K562 (cell line): ENCODE data around the gene MLLT6. TPM values are rescaled to one million over a fixed set of nuclear protein-coding genes. Genes with fewer than 3 reads are reported as not detected.
A peak's percentile ranks its signal among the peaks of the same experiment; 100 is the strongest.

Experiments used
- DLX4 ChIP-seq: fragments of 250-450 bp; sonication (Bioruptor Pico); IDR thresholded peaks from 2 replicates; pipeline ENCODE4 v1.6.1; 2021; ENCODE audit warnings: mild to moderate bottlenecking
- HDAC3 ChIP-seq: fragments of 450-650 bp; IDR thresholded peaks from 2 replicates; pipeline ENCODE4 v1.6.1; 2018; ENCODE audit warnings: borderline replicate concordance, mild to moderate bottlenecking, moderate library complexity; ENCODE audit not compliant: partially characterized antibody
- HDAC6 ChIP-seq: IDR thresholded peaks from 2 replicates; pipeline ENCODE4 v1.6.1; 2012; ENCODE audit warnings: low read depth, mild to moderate bottlenecking, control low read depth, inconsistent platforms, low read length, moderate library complexity
- KLF6 ChIP-seq: fragments of 250-450 bp; sonication (Bioruptor Pico); IDR thresholded peaks from 2 replicates; pipeline ENCODE4 v1.4.0; 2020; ENCODE audit warnings: mild to moderate bottlenecking, moderate library complexity, borderline replicate concordance
- NEUROD1 ChIP-seq: fragments of 150-350 bp; IDR thresholded peaks from 2 replicates; pipeline ENCODE4 v1.6.1; 2014; ENCODE audit warnings: borderline replicate concordance, low read length, low read depth; ENCODE audit not compliant: partially characterized antibody
- NR2C1 ChIP-seq, 2 experiments: fragments of 450-650 bp; IDR thresholded peaks; 2 replicates each; pipeline ENCODE4 v1.6.1; 2017; ENCODE audit warnings: mild to moderate bottlenecking in 2 of 2, antibody characterized with exemption in 1 of 2, inconsistent platforms in 1 of 2, missing compliant biosample characterization in 1 of 2, missing genetic modification characterization in 1 of 2
- PKNOX1 ChIP-seq: fragments of 450-650 bp; IDR thresholded peaks from 2 replicates; pipeline ENCODE4 v1.6.1; 2016
- POLR2AphosphoS2 ChIP-seq: IDR thresholded peaks from 2 replicates; pipeline ENCODE4 v1.6.1; 2012; ENCODE audit warnings: low read length, improper control_type of control experiment
- RCOR1 ChIP-seq, 2 experiments: IDR thresholded peaks; 2 replicates each; pipeline ENCODE4 v1.6.1; 2012; ENCODE audit warnings: low read depth in 2 of 2, low read length in 2 of 2, borderline replicate concordance in 1 of 2, improper control_type of control experiment in 1 of 2
- SMAD3 ChIP-seq: fragments of 450-650 bp; formaldehyde crosslinking; conservative IDR thresholded peaks from 2 replicates; pipeline ENCODE4 v1.4.0; 2020; ENCODE audit warnings: mild to moderate bottlenecking
- SMC3 ChIP-seq: conservative IDR thresholded peaks from 2 replicates; pipeline ENCODE4 v1.6.1; 2011; ENCODE audit warnings: low read depth, low read length, improper control_type of control experiment; ENCODE audit not compliant: insufficient read depth
- STAG1 ChIP-seq: sonication (generic); formaldehyde crosslinking; IDR thresholded peaks from 2 replicates; pipeline ENCODE4 v1.5.0; 2020; ENCODE audit warnings: missing genetic modification reagents, borderline replicate concordance
- TAL1 ChIP-seq: fragments of 450-650 bp; IDR thresholded peaks from 2 replicates; pipeline ENCODE4 v1.6.1; 2016; ENCODE audit warnings: mild to moderate bottlenecking
- TEAD1 ChIP-seq, 2 experiments: fragments of 450-650 bp in 1 of 2; sonication (generic) in 1 of 2; formaldehyde crosslinking; IDR thresholded peaks; 2 replicates each; pipeline versions ENCODE4 v1.4.0 to v1.8.0; 2020 to 2022; ENCODE audit warnings: mild to moderate bottlenecking in 2 of 2, missing genetic modification reagents in 1 of 2
- ZNF511 ChIP-seq: sonication (generic); formaldehyde crosslinking; IDR thresholded peaks from 2 replicates; pipeline ENCODE4 v1.8.0; 2022; ENCODE audit warnings: mild to moderate bottlenecking, missing genetic modification reagents
- polyA plus RNA-seq, 8 experiments: library from polyadenylated mRNA; depleted of rRNA in 4 of 8; stranded (reverse) in 5 of 8; unstranded in 3 of 8; fragments of >200 nt; fragmentation: Nextera tagmentation in 2 of 8; fragmentation: Illumina TruSeq in 1 of 8; extraction: Ambion mirVana in 2 of 8; extraction: Trizol in 1 of 8; gene quantifications; 2 replicates each; pipeline versions ENCODE4 v1.2.1 to v1.2.3, GENCODE V29; 2011 to 2014; ENCODE audit warnings: inconsistent platforms in 1 of 8, missing spikeins in 1 of 8
- total RNA-seq, 7 experiments: library from RNA; depleted of rRNA in 6 of 7; stranded (reverse); fragments of >200 nt in 6 of 7; fragmentation: Illumina TruSeq in 2 of 7; extraction: Trizol in 2 of 7; gene quantifications; 2 replicates each; pipeline versions ENCODE4 v1.2.1 to v1.2.3, GENCODE V29; 2011 to 2021; ENCODE audit warnings: low replicate concordance in 1 of 7
- TF ChIP-seq, protein P1 (sequence below), 2 experiments: IDR thresholded peaks; 2 replicates each; pipeline ENCODE4 v1.6.1; 2011; ENCODE audit warnings: borderline replicate concordance in 1 of 2, control low read depth in 1 of 2, low read depth in 1 of 2, low read length in 1 of 2, mild to moderate bottlenecking in 1 of 2, mixed read lengths in 1 of 2, moderate library complexity in 1 of 2; ENCODE audit not compliant: insufficient read depth in 1 of 2, insufficient read length in 1 of 2, poor library complexity in 1 of 2, severe bottlenecking in 1 of 2; ENCODE audit errors: extremely low read depth in 1 of 2
- TF ChIP-seq, protein P2 (sequence below), 3 experiments: IDR thresholded peaks in 2 of 3; conservative IDR thresholded peaks in 1 of 3; 2 replicates each; pipeline ENCODE4 v1.5.1; 2011 to 2012; ENCODE audit warnings: low read length in 3 of 3, mild to moderate bottlenecking in 3 of 3, control low read depth in 2 of 3, improper control_type of control experiment in 1 of 3, inconsistent platforms in 1 of 3, low read depth in 1 of 3, mixed read lengths in 1 of 3, moderate library complexity in 1 of 3; ENCODE audit not compliant: insufficient read depth in 2 of 3
- TF ChIP-seq, protein P3 (sequence below), 3 experiments: fragments of 200-800 bp in 1 of 3; fragments of 250-450 bp in 1 of 3; fragments of 450-650 bp in 1 of 3; sonication (Bioruptor Pico) in 1 of 3; sonication (Bioruptor generic) in 1 of 3; formaldehyde crosslinking in 1 of 3; IDR thresholded peaks; 2 replicates each; pipeline versions ENCODE4 v1.6.1 to v1.8.0; 2016 to 2022; ENCODE audit warnings: mild to moderate bottlenecking in 2 of 3, missing genetic modification characterization in 2 of 3, missing compliant biosample characterization in 1 of 3, moderate library complexity in 1 of 3

Gene MLLT6
- total and polyA plus RNA-seq, 9 of the 15 experiments (the other 6 are each of a cell fraction or from before 2014, with no cell fraction given): 3.1 to 71.7 (median 30.0) TPM

DNA sequence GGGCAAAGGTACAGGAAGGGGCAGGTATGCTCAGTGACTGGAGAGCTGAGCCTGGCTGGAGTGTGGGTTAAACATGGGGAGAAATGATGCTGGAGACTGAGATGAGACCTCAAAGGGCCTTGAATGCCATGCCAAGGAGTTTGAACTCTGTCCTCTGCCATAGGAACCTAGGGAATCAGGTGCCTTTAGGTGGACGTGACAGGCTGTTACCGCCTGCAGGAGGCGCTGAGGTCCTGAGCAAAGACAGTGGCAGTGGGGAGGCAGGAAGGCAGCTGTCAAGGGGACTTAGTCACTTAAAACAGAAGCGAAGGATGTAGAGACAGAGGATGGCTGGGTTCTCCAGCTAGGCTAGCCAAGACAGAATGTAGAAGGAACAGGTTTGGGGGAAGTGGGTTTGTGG is 56.5 kb downstream of the MLLT6 start (continued):
- TF ChIP-seq, protein P1, sequence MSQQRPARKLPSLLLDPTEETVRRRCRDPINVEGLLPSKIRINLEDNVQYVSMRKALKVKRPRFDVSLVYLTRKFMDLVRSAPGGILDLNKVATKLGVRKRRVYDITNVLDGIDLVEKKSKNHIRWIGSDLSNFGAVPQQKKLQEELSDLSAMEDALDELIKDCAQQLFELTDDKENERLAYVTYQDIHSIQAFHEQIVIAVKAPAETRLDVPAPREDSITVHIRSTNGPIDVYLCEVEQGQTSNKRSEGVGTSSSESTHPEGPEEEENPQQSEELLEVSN (IDR thresholded peaks at IDR 0.05; ENCODE audit: borderline replicate concordance in 1 of 2, extremely low read depth in 1 of 2, insufficient read depth in 1 of 2, insufficient read length in 1 of 2, low read depth in 1 of 2, low read length in 1 of 2, poor library complexity in 1 of 2, severe bottlenecking in 1 of 2): no peak
- TF ChIP-seq, protein P2, sequence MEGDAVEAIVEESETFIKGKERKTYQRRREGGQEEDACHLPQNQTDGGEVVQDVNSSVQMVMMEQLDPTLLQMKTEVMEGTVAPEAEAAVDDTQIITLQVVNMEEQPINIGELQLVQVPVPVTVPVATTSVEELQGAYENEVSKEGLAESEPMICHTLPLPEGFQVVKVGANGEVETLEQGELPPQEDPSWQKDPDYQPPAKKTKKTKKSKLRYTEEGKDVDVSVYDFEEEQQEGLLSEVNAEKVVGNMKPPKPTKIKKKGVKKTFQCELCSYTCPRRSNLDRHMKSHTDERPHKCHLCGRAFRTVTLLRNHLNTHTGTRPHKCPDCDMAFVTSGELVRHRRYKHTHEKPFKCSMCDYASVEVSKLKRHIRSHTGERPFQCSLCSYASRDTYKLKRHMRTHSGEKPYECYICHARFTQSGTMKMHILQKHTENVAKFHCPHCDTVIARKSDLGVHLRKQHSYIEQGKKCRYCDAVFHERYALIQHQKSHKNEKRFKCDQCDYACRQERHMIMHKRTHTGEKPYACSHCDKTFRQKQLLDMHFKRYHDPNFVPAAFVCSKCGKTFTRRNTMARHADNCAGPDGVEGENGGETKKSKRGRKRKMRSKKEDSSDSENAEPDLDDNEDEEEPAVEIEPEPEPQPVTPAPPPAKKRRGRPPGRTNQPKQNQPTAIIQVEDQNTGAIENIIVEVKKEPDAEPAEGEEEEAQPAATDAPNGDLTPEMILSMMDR (IDR thresholded peaks at IDR 0.05 in 2 of 3, conservative IDR thresholded peaks at IDR 0.05 in 1 of 3; ENCODE audit: insufficient read depth in 2 of 3, low read depth in 1 of 3, low read length in 3 of 3): peak; percentile 62 to 77 (median 69)
- TF ChIP-seq HDAC3 (no peak), TAL1 (no peak), NEUROD1 (no peak), STAG1 (CRISPR knock-in tag) (0 out of 2 replicates have a peak, but pooled peaks have one; percentile 24), RCOR1 (IDR thresholded peaks at IDR 0.05; ENCODE audit: borderline replicate concordance in 1 of 2, low read depth in 2 of 2, low read length in 2 of 2) (no peak), TEAD1 (CRISPR knock-in tag; IDR thresholded peaks at IDR 0.05) (no peak), HDAC6 (no peak), NR2C1 (IDR thresholded peaks at IDR 0.05) (no peak), NR2C1 (tag; IDR thresholded peaks at IDR 0.05) (no peak), SMAD3 (CRISPR knock-in tag) (no peak), POLR2AphosphoS2 (no peak), DLX4 (CRISPR knock-in tag) (no peak), ZNF511 (CRISPR knock-in tag) (no peak), KLF6 (CRISPR knock-in tag) (no peak), SMC3 (peak; percentile 45), PKNOX1 (peak; percentile 35; the same call in 1 of the 2 replicates)
- TF ChIP-seq, protein P3, sequence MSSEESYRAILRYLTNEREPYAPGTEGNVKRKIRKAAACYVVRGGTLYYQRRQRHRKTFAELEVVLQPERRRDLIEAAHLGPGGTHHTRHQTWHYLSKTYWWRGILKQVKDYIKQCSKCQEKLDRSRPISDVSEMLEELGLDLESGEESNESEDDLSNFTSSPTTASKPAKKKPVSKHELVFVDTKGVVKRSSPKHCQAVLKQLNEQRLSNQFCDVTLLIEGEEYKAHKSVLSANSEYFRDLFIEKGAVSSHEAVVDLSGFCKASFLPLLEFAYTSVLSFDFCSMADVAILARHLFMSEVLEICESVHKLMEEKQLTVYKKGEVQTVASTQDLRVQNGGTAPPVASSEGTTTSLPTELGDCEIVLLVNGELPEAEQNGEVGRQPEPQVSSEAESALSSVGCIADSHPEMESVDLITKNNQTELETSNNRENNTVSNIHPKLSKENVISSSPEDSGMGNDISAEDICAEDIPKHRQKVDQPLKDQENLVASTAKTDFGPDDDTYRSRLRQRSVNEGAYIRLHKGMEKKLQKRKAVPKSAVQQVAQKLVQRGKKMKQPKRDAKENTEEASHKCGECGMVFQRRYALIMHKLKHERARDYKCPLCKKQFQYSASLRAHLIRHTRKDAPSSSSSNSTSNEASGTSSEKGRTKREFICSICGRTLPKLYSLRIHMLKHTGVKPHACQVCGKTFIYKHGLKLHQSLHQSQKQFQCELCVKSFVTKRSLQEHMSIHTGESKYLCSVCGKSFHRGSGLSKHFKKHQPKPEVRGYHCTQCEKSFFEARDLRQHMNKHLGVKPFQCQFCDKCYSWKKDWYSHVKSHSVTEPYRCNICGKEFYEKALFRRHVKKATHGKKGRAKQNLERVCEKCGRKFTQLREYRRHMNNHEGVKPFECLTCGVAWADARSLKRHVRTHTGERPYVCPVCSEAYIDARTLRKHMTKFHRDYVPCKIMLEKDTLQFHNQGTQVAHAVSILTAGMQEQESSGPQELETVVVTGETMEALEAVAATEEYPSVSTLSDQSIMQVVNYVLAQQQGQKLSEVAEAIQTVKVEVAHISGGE (CRISPR knock-in tag; IDR thresholded peaks at IDR 0.05): no peak
